RWPE1 (cell line): ENCODE results near the gene SORT1.

ENCODE experiments used
- CTCF ChIA-PET: fragments of 350-600 bp; sonication (Branson Sonifier 250); formaldehyde crosslinking; extraction: SDS; loops from one replicate; lab custom pipeline; 2021; lab: Yijun Ruan, JAX
- POLR2A ChIA-PET: fragments of 400-600 bp; formaldehyde crosslinking; extraction: SDS; loops from one replicate; lab custom pipeline; 2020; ENCODE audit warnings: antibody characterized with exemption; ENCODE audit not compliant: low non-redundant PET; lab: Yijun Ruan, JAX
- DNase-seq: peaks from one replicate; pipeline ENCODE4 v3.0.0; 2012; ENCODE audit warnings: low spot score
- H3K27ac ChIP-seq: fragments of 450-650 bp; 2 replicates; pipeline ENCODE4 v1.5.1; 2017
- CTCF ChIP-seq: fragments of 450-650 bp; conservative IDR thresholded peaks from 2 replicates; pipeline ENCODE4 v1.5.1; 2017; ENCODE audit warnings: low read depth, mild to moderate bottlenecking

The SORT1 gene

GRCh38 chr1:109316506-109316905, 81.2 kb downstream of the SORT1 start:
- no peak overlapping the region for H3K27ac ChIP-seq
- CTCF ChIA-PET: interaction anchor here (0.7 kb wide), 1 partner anchor 101 kb away, joined by 3 read pairs; no protein-coding TSS in a partner anchor
- POLR2A ChIA-PET: no interaction called here
- no peak for TF ChIP-seq CTCF
- no peak for DNase-seq

GRCh38 chr1:109315288-109315687, 82.4 kb downstream of the SORT1 start:
- CTCF ChIA-PET: interaction anchor here (0.6 to 0.7 kb wide), 2 partner anchors 185 to 677 kb away, joined by 3 to 8 read pairs; no protein-coding TSS in a partner anchor
- no peak for TF ChIP-seq CTCF
- H3K27ac ChIP-seq: no peak overlapping the region
- POLR2A ChIA-PET: no interaction called here
- no peak for DNase-seq

- no peak overlapping the region for H3K27ac ChIP-seq
- ChIA-PET POLR2A (no interaction called here), CTCF (no interaction called here)
- DNase-seq: no peak
- TF ChIP-seq CTCF: no peak
These were observed 82.9 kb downstream of the SORT1 start for GRCh38 chr1:109314795-109315194.

- no peak for DNase-seq
- POLR2A ChIA-PET: no interaction called here
- CTCF ChIA-PET: interaction anchor here (0.7 kb wide), 1 partner anchor 219 kb away, joined by 4 read pairs; no protein-coding TSS in a partner anchor
- no peak for TF ChIP-seq CTCF
- no peak overlapping the region for H3K27ac ChIP-seq
These were observed 84.5 kb downstream of the SORT1 start for GRCh38 chr1:109312978-109313775.

GRCh38 chr1:109312246-109312645, 85.5 kb downstream of the SORT1 start:
- ChIA-PET POLR2A (no interaction called here), CTCF (interaction anchor here (0.7 kb wide), 1 partner anchor 23 kb away, joined by 4 read pairs; no protein-coding TSS in a partner anchor)
- TF ChIP-seq CTCF: no peak
- H3K27ac ChIP-seq: no peak overlapping the region
- DNase-seq: no peak

- no peak for DNase-seq
- H3K27ac ChIP-seq: no peak overlapping the region
- POLR2A ChIA-PET: no interaction called here
- CTCF ChIA-PET: no interaction called here
- no peak for TF ChIP-seq CTCF
These were observed 88.4 kb downstream of the SORT1 start for GRCh38 chr1:109309347-109309746.
